HepG2 (cell line): ENCODE measurements around the gene APBB1IP. TPM values are rescaled to one million over a fixed set of nuclear protein-coding genes. Genes with fewer than 3 reads are reported as not detected.

ENCODE experiments used
- ATAC-seq: fragments of 200-7000 bp; cut with Tn5 transposase; 3 replicates; pipeline ENCODE4 v1.9.1; 2020; ENCODE audit warnings: mild to moderate bottlenecking, moderate library complexity
- BruUV-seq: library from RNA; stranded (reverse); fragments of 400-500 nt; replicated peaks from 2 replicates; lab custom pipeline; 2021; lab: Mats Ljungman, UMichigan
- CTCF ChIA-PET: fragments of 300-600 bp; formaldehyde crosslinking; extraction: SDS; loops from one replicate; lab custom pipeline; 2021; ENCODE audit warnings: low total read pairs, inconsistent platforms, low intra/inter-chr PET ratio; lab: Yijun Ruan, JAX
- POLR2A ChIA-PET: fragments of 350-600 bp; sonication (Branson Sonifier 250); formaldehyde crosslinking; loops from one replicate; lab custom pipeline; 2020; ENCODE audit warnings: antibody characterized with exemption, inconsistent platforms; lab: Yijun Ruan, JAX
- DNase-seq: peaks from one replicate; pipeline ENCODE4 v3.0.0-alpha.2; 2015; ENCODE audit warnings: low spot score
- FAIRE-seq: peaks from 3 replicates; lab custom pipeline; 2011; peaks lifted over from hg19 to GRCh38; lab: Jason Lieb, UNC
- H2AFZ ChIP-seq: one replicate; pipeline ENCODE4 v1.6.1; 2011; ENCODE audit warnings: low read length, inconsistent platforms
- H3K27ac ChIP-seq: fragments of 300-600 bp; 3 replicates; pipeline ENCODE4 v1.8.0; 2011; ENCODE audit warnings: mixed run types, mild to moderate bottlenecking, mixed read lengths, low read length, inconsistent platforms; ENCODE audit not compliant: insufficient read depth; ENCODE audit errors: extremely low read length
- H3K27me3 ChIP-seq, 2 experiments: fragments of 200-600 bp in 1 of 2; 2 replicates in 1 of 2; 3 replicates in 1 of 2; pipeline versions ENCODE4 v1.6.0 to v1.8.0; 2011; ENCODE audit warnings: low read length in 2 of 2, mild to moderate bottlenecking in 2 of 2, moderate library complexity in 2 of 2, inconsistent platforms in 1 of 2; ENCODE audit not compliant: insufficient read depth in 2 of 2, control insufficient read depth in 1 of 2
- H3K36me3 ChIP-seq, 2 experiments: fragments of 200-600 bp in 1 of 2; replicated peaks in 1 of 2; 2 replicates in 1 of 2; 3 replicates in 1 of 2; pipeline versions ENCODE4 v1.5.1 to v1.8.0; 2011; ENCODE audit warnings: low read length in 2 of 2, inconsistent platforms in 1 of 2; ENCODE audit not compliant: insufficient read depth in 2 of 2, control insufficient read depth in 1 of 2
- H3K4me1 ChIP-seq: 2 replicates; pipeline ENCODE4 v1.5.1; 2012; ENCODE audit warnings: low read length, inconsistent platforms; ENCODE audit not compliant: insufficient read depth
- H3K4me2 ChIP-seq: 2 replicates; pipeline ENCODE4 v1.6.0; 2011; ENCODE audit warnings: low read depth, low read length, inconsistent platforms
- H3K4me3 ChIP-seq, 3 experiments: fragments of 200-600 bp in 1 of 3; sonication (generic), shearing (Covaris generic) in 1 of 3; replicated peaks in 1 of 3; 2 replicates each; pipeline ENCODE4 v1.5.1; 2011 to 2016; ENCODE audit warnings: low read length in 3 of 3, inconsistent platforms in 2 of 3, low read depth in 2 of 3, mild to moderate bottlenecking in 2 of 3, control low read depth in 1 of 3, mixed read lengths in 1 of 3; ENCODE audit not compliant: insufficient read depth in 1 of 3
- H3K79me2 ChIP-seq: one replicate; pipeline ENCODE4 v1.6.1; 2011; ENCODE audit warnings: low read length, inconsistent platforms; ENCODE audit not compliant: insufficient read depth
- H3K9ac ChIP-seq: 2 replicates; pipeline ENCODE4 v1.6.0; 2011; ENCODE audit warnings: mild to moderate bottlenecking, low read depth, low read length, inconsistent platforms; ENCODE audit not compliant: insufficient read depth
- H3K9me3 ChIP-seq: 2 replicates; pipeline ENCODE4 v1.5.1; 2012; ENCODE audit warnings: mild to moderate bottlenecking, low read length
- H4K20me1 ChIP-seq: 2 replicates; pipeline ENCODE4 v1.6.0; 2011; ENCODE audit warnings: inconsistent platforms, mild to moderate bottlenecking, low read length, moderate library complexity; ENCODE audit not compliant: insufficient read depth
- RAD21 ChIP-seq: fragments of 450-650 bp; formaldehyde crosslinking; IDR thresholded peaks from 2 replicates; pipeline ENCODE4 v1.5.0; 2020; ENCODE audit warnings: mild to moderate bottlenecking
- RFXAP ChIP-seq: sonication (generic); formaldehyde crosslinking; IDR thresholded peaks from 2 replicates; pipeline ENCODE4 v1.4.0; 2020; ENCODE audit warnings: missing genetic modification reagents, borderline replicate concordance
- SMC3 ChIP-seq: IDR thresholded peaks from 2 replicates; pipeline ENCODE4 v1.6.1; 2011; ENCODE audit warnings: low read length, improper control_type of control experiment
- STAG1 ChIP-seq: sonication (generic); formaldehyde crosslinking; IDR thresholded peaks from 2 replicates; pipeline ENCODE4 v1.4.0; 2020; ENCODE audit warnings: missing genetic modification reagents
- WGBS: methylation state at CpG from one replicate; pipeline ENCODE4 v1.1.6; 2017; ENCODE audit warnings: low lambda C conversion rate; 5-methylcytosine and 5-hydroxymethylcytosine counted together
- in situ Hi-C: cut with HindIII; loops from 2 replicates; pipeline ENCODE4 v1.10.0; 2017; ENCODE audit warnings: low pct_unique_long_range_greater_than_20kb; ENCODE audit not compliant: extremely low pct_ligation_motif_present
- intact Hi-C: fragments of 100-400 bp; cut with micrococcal nuclease; formaldehyde crosslinking; loops from one replicate; pipeline ENCODE4 v1.10.0; 2022; ENCODE audit not compliant: unreplicated experiment
- polyA plus RNA-seq, 8 experiments: library from polyadenylated mRNA; depleted of rRNA in 3 of 8; stranded (reverse) in 7 of 8; unstranded in 1 of 8; fragments of >200 nt; fragmentation: Illumina TruSeq in 4 of 8; extraction: Trizol in 4 of 8; gene quantifications; 2 replicates each; pipeline versions ENCODE4 v1.2.1 to v1.2.3, GENCODE V29; 2011 to 2016; ENCODE audit warnings: low read depth in 4 of 8, missing spikeins in 1 of 8, mixed read lengths in 1 of 8; ENCODE audit not compliant: insufficient read depth in 1 of 8
- total RNA-seq, 5 experiments: library from RNA; depleted of rRNA; stranded (reverse); fragments of >200 nt; fragmentation: Illumina TruSeq; extraction: Trizol; gene quantifications; 2 replicates each; pipeline ENCODE4 v1.2.3, GENCODE V29; 2016; ENCODE audit warnings: low read depth in 1 of 5
- TF ChIP-seq, protein P1 (sequence below): sonication (generic); formaldehyde crosslinking; IDR thresholded peaks from 2 replicates; pipeline ENCODE4 v1.5.0; 2020; ENCODE audit warnings: mild to moderate bottlenecking, missing genetic modification reagents, moderate library complexity

APBB1IP gene
- total and polyA plus RNA-seq, 2 of the 13 experiments (the other 11 are each of a cell fraction or from before 2014, with no cell fraction given), result 0.08 TPM; not detected in 1

DNA sequence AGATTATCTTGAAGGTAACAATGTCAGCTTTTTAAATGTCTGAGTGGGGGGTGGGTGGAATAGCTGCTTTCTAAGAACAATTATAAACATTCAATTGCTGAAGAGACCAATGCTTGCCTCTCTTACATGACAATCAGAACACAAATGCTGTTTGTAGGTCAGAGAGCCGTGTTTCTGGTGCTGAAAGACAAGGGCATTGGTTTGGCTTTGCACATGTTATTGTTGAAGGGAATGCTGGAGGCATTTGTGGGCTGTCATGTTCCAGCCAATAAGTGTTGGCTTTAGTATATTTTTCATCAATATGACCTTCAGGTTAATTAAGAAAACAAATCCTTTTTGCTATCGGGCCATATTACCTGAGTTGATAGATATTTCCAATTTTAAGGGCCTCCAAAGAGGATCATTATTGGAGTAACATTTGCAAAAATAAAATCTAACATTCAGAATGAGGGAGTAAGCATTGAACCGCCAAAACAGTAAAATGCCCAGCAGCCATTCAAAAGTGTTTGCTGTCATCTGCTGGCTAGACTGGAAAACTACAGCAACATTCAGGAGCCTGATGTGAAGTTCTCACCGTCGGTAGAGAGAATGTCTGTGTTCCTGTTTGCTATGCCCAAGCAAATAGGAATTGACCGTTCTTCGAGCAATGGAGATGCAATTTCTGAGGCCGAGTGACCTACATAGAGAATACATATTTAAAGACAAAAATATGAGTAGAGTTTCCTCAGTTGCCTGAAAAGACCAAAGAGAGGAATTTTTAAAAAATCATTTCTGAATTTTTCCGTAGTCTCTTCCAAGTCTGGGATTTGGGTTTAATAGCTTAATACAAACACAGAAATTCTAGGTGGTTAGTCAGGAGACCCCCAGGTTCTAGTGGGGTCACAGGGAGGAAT, 118.9 kb downstream of the APBB1IP start:
- peak; percentile 34 for DNase-seq
- peak; percentile 88 for FAIRE-seq
- TF ChIP-seq RFXAP (no peak), STAG1 (peak; percentile 87), RAD21 (CRISPR knock-in tag) (peak; percentile 74), SMC3 (peak; percentile 96)
- TF ChIP-seq, protein P1, sequence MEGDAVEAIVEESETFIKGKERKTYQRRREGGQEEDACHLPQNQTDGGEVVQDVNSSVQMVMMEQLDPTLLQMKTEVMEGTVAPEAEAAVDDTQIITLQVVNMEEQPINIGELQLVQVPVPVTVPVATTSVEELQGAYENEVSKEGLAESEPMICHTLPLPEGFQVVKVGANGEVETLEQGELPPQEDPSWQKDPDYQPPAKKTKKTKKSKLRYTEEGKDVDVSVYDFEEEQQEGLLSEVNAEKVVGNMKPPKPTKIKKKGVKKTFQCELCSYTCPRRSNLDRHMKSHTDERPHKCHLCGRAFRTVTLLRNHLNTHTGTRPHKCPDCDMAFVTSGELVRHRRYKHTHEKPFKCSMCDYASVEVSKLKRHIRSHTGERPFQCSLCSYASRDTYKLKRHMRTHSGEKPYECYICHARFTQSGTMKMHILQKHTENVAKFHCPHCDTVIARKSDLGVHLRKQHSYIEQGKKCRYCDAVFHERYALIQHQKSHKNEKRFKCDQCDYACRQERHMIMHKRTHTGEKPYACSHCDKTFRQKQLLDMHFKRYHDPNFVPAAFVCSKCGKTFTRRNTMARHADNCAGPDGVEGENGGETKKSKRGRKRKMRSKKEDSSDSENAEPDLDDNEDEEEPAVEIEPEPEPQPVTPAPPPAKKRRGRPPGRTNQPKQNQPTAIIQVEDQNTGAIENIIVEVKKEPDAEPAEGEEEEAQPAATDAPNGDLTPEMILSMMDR (CRISPR knock-in tag), result peak; percentile 85
- TF ChIP-seq, all 625 proteins: peak for 4
- ATAC-seq, result peak; percentile 64
- POLR2A ChIA-PET, result no interaction called here
- H3K4me2 ChIP-seq, result no peak overlapping the region
- peaks cover 8% of the 10 kb centered on the region for H3K4me1 ChIP-seq
- H3K9me3 ChIP-seq, result no peaks in the 10 kb centered on the region
- H3K9ac ChIP-seq, result no peak overlapping the region
- intact Hi-C loops (loop anchor here (1.0 kb wide), 1 partner anchor 222 kb away; no protein-coding TSS in a partner anchor), in situ Hi-C loops (no loop called here)
- no peak overlapping the region for H2AFZ ChIP-seq
- H3K36me3 ChIP-seq, result no peaks in the 10 kb centered on the region
- WGBS, result 10% methylated on average over 9 of the region's 9 CpGs
- H3K79me2 ChIP-seq, result no peaks in the 10 kb centered on the region
- CTCF ChIA-PET, result interaction anchor here (5.0 kb wide), 1 partner anchor 222 kb away, joined by 40 read pairs; no protein-coding TSS in a partner anchor
- H3K27ac ChIP-seq, result no peak overlapping the region
- BruUV-seq, result no TSS peak
- no peak overlapping the region for H3K4me3 ChIP-seq
- no peaks in the 10 kb centered on the region; a peak in 1 of 5 replicates for H3K27me3 ChIP-seq
- H4K20me1 ChIP-seq, result no peaks in the 10 kb centered on the region
